ENCODE data around the gene ANK3.
A peak's percentile ranks its signal among the peaks of the same experiment; 100 is the strongest.
"Not testable (repeated sequence)": the region's sequence is repeated elsewhere in the genome, so short reads cannot be mapped to it uniquely, and the experiment has no call there.

ANK3 gene

GRCh38 chr10:60035984-60036383 lies 353.7 kb downstream of the ANK3 start:
- ChIA-PET POLR2A (no interaction called here), CTCF (interaction anchor here (3.9 kb wide), 1 partner anchor 412 kb away, joined by 35 read pairs; no protein-coding TSS in a partner anchor)
- no peak for TF ChIP-seq CTCF (IDR thresholded peaks at IDR 0.05; ENCODE audit: insufficient read depth, low read length, missing control alignments)
- no peak overlapping the region for H3K4me3 ChIP-seq (ENCODE audit: low read depth, low read length)
- DNase-seq (ENCODE audit: low read depth, low spot score): no peak

DNA sequence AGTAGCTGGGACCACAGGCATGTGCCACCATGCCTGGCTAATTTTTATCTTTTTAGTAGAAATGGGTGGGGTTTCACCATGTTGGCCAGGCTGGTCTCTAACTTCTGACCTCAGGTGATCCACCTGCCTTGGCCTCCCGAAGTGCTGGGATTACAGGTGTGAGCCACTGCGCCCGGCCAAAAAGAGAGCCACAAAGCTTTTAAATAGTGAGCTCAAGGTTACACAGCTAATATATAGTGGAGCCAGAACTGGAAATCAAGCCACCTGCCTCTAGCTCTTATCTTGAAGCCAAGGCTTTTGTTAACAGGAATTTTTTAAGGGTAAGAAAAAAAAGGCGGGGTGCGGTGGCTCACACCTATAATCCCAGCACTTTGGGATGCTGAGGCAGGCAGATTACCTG lies 354.3 kb downstream of the ANK3 start:
- ChIA-PET CTCF (interaction anchor here (0.6 to 3.9 kb wide), 4 partner anchors 9 to 411 kb away, joined by 3 to 35 read pairs (median 6); no protein-coding TSS in a partner anchor), POLR2A (interaction anchor here (0.7 kb wide), 1 partner anchor 255 kb away, joined by 3 read pairs; no protein-coding TSS in a partner anchor)
- H3K4me3 ChIP-seq (ENCODE audit: low read depth, low read length); DNase-seq (ENCODE audit: low read depth, low spot score): not testable (repeated sequence)

DNA sequence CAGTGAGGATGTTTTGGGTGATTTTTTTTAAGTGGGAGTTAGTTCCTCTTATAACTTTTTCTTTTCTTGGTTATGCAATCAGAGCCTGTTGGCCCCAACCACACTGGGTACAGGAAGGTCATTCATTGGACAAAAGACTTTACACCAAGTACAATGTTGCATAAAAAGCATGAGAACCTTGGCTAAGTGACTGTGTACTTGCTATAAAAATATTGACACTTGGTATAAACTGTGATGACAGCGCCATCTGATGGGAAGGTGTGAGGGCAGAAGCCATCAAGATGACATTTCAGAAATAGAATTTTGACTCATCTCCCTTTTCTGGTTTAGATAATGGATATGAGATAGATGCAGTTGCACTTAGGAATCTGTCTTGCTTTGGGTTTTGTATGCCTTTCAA lies 357.0 kb downstream of the ANK3 start:
- no peak for DNase-seq (ENCODE audit: low read depth, low spot score)
- no peak overlapping the region for H3K4me3 ChIP-seq (ENCODE audit: low read depth, low read length)
- CTCF ChIA-PET: interaction anchor here (1.0 to 6.8 kb wide), 2 partner anchors 11 to 408 kb away, joined by 3 to 65 read pairs; no protein-coding TSS in a partner anchor
- peak; percentile 29 for TF ChIP-seq CTCF (IDR thresholded peaks at IDR 0.05; ENCODE audit: insufficient read depth, low read length, missing control alignments)
- POLR2A ChIA-PET: no interaction called here

DNA sequence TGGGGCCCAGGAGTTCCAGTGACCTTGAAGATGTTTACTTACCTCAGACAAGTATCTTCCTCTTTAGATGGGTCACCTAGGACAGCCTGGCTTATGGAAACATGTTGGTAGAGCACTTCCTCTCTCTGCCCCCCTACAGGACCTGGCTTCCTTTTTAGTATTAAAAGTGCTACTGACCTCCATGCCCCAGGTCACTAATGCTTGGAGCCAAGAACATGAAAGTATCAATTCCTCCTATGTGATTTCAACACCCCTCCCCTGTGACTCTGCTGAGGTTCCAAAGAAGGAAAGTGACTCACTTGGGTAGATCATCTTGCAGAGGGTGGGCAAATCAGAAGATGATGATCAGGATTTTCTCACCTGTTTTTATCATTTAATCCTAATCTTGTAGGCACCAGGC lies 358.0 kb downstream of the ANK3 start:
- DNase-seq (ENCODE audit: low read depth, low spot score): no peak
- no peak for TF ChIP-seq CTCF (IDR thresholded peaks at IDR 0.05; ENCODE audit: insufficient read depth, low read length, missing control alignments)
- POLR2A ChIA-PET: no interaction called here
- no peak overlapping the region for H3K4me3 ChIP-seq (ENCODE audit: low read depth, low read length)
- CTCF ChIA-PET: interaction anchor here (1.3 to 6.8 kb wide), 4 partner anchors 201 to 1080 kb away, joined by 3 to 65 read pairs (median 4); no protein-coding TSS in a partner anchor

DNA sequence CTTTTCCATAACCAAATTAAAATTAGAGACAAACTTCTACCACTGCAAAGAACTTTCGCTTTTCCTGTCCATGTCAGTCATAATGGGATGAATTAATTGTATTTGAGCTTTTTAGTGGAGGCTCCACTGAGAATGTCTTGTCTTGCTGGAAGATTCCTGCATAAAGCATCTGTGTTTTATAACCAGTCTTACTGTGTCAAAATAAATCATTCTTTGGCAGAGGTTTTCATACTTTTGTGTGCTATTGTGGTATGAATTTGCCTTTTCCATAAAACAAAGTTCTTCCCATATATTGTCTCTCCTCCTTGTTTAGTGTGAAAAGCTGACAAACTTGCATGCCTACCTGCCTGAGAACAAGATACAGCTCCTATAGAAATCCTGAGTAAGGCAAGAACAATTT lies 358.5 kb downstream of the ANK3 start:
- H3K4me3 ChIP-seq (ENCODE audit: low read depth, low read length): no peak overlapping the region
- no peak for DNase-seq (ENCODE audit: low read depth, low spot score)
- ChIA-PET POLR2A (no interaction called here), CTCF (interaction anchor here (1.3 to 6.8 kb wide), 4 partner anchors 201 to 1080 kb away, joined by 3 to 65 read pairs (median 4); no protein-coding TSS in a partner anchor)
- no peak for TF ChIP-seq CTCF (IDR thresholded peaks at IDR 0.05; ENCODE audit: insufficient read depth, low read length, missing control alignments)

- no peak for DNase-seq (ENCODE audit: low read depth, low spot score)
- TF ChIP-seq CTCF (IDR thresholded peaks at IDR 0.05; ENCODE audit: insufficient read depth, low read length, missing control alignments): no peak
- H3K4me3 ChIP-seq (ENCODE audit: low read depth, low read length): no peak overlapping the region
- POLR2A ChIA-PET: no interaction called here
- CTCF ChIA-PET: interaction anchor here (1.1 to 6.8 kb wide), 2 partner anchors 122 to 405 kb away, joined by 3 to 65 read pairs; no protein-coding TSS in a partner anchor
These were observed 360.2 kb downstream of the ANK3 start for GRCh38 chr10:60029475-60029874.

DNA sequence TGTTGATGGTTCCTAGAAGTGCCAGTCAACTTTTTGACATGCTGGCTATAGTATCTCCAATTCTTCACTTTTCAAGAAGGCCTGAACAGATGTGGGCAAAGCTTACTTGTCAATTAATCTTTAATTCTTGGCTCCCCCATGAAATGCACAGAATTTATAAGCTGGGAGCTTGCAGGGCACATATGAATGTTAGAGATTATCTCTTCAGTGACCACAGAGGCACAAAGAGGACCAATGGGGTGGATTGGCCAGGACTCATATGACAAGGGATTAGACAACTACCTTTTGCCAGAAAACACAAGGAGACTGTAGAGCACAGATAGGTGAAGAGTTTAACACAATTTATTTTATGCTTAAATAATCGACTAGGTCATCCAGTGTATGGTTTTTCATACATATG lies 361.6 kb downstream of the ANK3 start:
- no peak for TF ChIP-seq CTCF (IDR thresholded peaks at IDR 0.05; ENCODE audit: insufficient read depth, low read length, missing control alignments)
- no peak for DNase-seq (ENCODE audit: low read depth, low spot score)
- H3K4me3 ChIP-seq (ENCODE audit: low read depth, low read length): no peak overlapping the region
- CTCF ChIA-PET: interaction anchor here (6.8 kb wide), 1 partner anchor 404 kb away, joined by 65 read pairs; no protein-coding TSS in a partner anchor
- POLR2A ChIA-PET: no interaction called here

Measured in AG04449 (cell line).